HL-60/S4 (cell line): ENCODE results near the gene FOXI3.

ENCODE experiments used
- in situ Hi-C: fragments of 300-500 bp; cut with MboI; formaldehyde crosslinking; loops from 2 replicates; pipeline ENCODE4 v1.14.3; 2022; ENCODE audit warnings: low sequenced_read_pairs

The FOXI3 gene

GRCh38 chr2:88452565-88452905, at the start of gene FOXI3:
FOXI3 (minus strand) TSS chr2:88452693; CDS start chr2:88452535, 158 bp downstream.
- in situ Hi-C loops: loop anchor here (25.0 kb wide), 1 partner anchor 265 kb away; no protein-coding TSS in a partner anchor

DNA sequence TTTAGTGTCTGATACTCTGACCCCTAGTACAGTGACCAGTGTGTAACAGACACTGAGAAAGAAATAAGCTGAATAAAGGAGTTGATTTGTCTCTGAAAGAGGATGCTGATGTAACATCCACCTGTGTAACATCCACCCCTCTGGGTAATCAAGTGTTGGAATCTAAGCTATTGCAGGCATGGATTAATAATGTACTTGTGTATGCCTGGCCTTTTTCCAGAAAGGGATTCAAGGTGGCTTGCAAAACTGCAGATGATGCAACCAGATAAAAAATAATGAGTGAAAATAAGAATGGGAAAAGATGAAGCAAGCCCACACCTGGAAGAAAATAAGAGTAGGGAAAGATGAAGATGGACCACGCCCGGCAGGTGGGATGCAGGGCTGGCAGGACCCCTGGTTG, 48.2 kb upstream of the FOXI3 start:
- in situ Hi-C loops: no loop called here

DNA sequence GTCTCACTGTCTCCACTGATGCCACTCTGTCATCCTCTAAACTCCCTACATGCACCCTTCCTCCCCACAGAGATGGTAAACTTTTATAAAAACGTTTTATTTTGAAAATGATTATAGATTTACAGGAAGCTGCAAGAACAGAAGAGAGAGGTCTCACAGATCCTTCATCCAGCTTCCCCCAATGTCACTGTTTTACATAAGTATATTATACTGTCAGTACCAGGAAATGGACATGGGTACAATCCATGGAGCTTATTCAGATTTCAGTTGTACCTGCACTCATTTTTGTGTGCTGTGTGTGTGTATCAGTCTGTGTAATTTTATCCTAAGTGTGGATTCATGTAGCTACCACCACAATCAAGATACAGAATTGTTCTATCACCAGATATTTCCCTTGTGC, 46.7 kb upstream of the FOXI3 start:
- in situ Hi-C loops: no loop called here

DNA sequence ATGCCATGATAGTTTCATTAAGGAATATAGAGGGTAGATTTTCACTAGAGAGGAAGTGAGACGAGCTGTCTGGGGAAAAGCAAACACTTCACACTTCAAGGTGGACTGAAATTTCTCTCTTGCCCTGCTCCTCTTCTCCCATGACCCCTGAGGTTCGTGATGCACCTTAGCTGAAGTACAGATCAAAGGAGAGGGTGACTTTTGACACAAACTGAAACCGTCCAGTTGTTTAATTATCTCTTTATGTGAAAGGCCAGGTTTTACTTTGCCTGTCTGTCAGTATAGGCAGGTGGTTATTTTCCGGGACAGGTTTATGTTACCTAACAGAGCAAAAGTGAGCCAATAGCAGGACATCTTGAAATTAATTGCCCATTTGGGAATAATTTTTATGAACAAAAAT, 41.0 kb upstream of the FOXI3 start:
- in situ Hi-C loops: no loop called here

GRCh38 chr2:88492002-88492401, 39.5 kb upstream of the FOXI3 start:
- in situ Hi-C loops: no loop called here

DNA sequence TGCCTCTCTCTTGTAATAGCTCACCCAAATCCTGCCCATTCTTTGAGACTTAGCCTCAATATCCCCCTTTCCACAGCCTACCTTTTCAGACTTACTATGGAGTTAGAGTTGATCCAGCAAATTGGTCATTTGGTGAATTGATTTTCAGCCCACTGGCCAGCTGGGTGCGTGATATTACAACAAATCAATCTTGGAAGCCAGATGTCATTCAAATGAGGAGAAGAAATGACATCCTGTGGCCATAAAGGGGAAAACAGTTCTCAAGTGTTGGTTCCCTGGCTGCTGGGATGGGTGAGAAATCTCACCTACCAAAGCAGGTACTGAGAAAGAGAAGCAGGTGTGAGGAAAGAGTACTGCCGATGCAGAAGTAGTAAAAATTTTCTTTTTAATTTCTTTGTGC, 36.7 kb upstream of the FOXI3 start:
- in situ Hi-C loops: no loop called here

- in situ Hi-C loops: no loop called here
Measured at GRCh38 chr2:88483200-88483599, 30.7 kb upstream of the FOXI3 start.

- in situ Hi-C loops: no loop called here
Measured at GRCh38 chr2:88481691-88482336, 29.3 kb upstream of the FOXI3 start.

DNA sequence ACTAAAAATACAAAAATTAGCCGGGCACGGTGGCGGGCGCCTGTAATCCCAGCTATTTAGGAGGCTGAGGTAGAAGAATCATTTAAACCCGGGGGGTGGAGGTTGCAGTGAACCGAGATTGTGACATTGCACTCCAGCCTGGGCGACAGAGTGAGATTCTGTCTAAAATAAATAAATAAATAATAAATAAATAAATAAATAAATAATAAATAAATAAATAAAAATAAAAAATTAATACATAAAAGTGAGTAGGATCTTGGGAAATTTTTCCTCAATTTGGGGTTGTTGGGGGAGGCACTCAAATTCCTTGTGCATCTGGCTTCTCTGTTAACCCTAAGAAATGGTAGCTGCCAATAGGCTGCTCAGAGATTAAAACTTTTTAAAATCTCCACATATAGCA, 20.3 kb upstream of the FOXI3 start:
- in situ Hi-C loops: loop anchor here (25.0 kb wide), 1 partner anchor 286 kb away; no protein-coding TSS in a partner anchor

DNA sequence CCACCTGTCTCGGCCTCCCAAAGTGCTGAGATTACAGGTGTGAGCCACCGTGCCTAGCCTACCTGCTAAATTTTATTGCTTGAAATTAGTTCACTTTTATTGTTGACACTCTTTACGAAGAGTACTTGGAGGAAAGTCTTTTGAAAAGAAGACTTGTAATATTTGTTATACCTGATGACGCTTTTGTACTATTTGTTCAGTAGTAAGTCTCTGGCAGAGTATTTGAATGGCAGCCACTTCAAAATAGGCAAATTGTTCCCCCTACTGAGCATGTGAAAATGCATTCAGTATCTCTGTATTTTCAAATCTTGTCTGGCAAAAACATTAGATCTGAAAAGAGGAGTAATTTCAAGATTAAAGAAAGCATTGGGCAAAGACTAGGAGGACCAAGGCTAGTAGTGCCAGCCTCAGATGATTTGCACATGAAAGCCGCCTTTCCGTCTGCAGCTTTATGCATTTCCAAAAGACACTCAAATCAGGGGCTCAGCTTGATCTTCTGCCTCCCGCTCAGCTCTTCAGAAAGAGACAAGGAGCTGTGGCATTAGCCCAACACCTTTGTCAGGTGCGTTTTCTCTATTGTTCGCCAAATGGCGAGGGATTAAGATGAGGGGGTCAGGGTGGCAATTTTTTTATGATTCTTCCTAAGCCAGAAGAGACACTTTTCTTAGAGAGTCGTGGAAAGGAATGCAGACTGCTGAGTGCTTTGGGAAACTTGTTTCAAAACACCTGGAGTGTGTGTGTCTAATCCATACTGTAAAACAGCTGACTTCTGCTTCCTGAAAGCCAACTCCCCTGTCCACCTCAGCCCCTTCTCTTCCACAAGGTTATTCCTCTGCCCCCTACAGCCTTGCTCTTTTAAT, 18.8 kb upstream of the FOXI3 start:
- in situ Hi-C loops: loop anchor here (25.0 kb wide), 1 partner anchor 284 kb away; no protein-coding TSS in a partner anchor

DNA sequence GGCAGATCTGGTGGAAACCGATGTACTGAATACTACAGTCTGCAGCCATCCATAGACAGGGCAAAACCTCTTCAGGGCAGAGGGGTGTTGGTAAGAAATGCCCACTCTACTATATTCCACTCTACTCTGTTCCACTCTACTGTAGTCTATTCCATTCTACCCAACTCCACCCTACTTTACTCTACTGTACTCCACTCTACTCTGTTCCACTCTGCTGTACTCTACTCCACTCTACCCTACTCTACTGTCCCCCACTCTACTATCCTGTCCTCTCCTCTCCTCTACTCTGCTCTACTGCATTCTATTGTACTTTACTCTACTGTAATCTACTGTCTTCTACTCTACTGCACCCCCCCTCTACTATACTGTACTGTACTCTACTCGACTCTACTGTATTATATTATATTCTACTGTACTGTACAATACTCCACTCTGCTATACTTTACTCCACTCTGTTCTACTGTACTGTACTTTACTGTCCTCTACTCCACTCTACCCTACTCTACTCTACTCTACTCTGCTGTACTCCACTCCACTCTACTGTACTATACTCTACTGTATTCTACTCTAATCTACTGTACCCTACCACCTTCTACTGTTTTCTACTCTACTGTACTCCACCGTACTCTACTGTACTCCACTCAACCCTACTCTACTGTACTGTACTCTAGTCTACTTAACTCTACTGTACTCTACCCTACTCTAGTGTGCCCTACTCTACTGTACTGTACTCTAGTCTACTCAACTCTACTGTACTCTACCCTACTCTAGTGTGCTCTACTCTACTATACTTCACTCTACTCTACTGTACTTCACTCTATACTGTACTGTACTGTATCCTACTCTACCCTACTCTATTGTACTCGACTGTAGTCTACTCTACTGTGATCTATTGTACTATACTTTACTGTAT, 17.0 kb upstream of the FOXI3 start:
- in situ Hi-C loops: loop anchor here (25.0 kb wide), 1 partner anchor 282 kb away; no protein-coding TSS in a partner anchor

GRCh38 chr2:88464153-88464552, 11.7 kb upstream of the FOXI3 start:
- in situ Hi-C loops: loop anchor here (25.0 kb wide), 1 partner anchor 277 kb away; no protein-coding TSS in a partner anchor

DNA sequence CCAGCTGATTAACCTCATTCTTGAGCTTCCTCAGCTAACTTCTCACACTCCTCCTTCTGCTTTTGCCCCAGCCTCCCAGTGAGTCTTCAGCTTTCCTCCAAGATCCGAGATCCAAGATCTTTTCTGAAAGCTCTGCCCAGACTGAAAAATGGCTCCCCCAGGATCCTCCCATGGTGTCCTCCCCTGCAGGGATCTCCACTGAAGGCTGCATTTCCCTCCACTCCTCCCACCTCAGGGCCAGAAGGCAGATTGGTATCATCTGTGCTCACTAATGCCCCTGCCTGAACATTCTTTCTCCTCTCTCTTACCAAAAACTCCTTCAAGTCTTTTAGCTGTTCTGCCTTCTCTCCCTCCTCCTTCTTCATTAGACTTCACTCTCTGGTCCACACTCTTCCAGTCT, 6.1 kb upstream of the FOXI3 start:
- in situ Hi-C loops: loop anchor here (25.0 kb wide), 1 partner anchor 271 kb away; no protein-coding TSS in a partner anchor

DNA sequence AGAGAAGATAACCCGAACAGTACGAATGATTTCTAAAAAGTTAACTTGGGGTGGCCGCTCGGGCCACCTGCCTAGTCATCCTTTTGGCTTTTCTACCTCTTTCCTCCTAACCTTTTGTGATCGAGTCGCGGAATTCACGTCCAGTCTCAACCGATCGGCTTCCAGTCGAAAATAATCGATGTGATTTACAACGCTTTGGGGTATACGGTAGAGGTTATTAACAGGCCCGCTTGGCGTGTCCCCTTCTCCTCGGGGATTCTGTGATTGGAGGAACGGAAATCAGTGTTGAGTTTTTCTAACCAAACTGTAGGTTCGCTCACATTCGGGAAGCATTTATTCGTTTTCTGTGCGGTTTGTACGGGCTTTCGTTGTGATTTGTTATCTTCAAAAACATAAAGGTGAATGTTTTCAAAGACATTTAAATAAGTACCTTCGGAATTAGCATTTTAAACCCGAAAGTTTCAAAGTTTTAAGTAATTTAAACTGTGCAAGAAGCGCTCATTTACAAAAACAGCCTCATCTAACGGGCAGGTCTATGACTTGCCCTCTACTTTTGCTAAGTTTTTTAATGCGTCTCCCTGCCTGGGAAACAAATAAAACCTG, 588 bp upstream of the FOXI3 start:
- in situ Hi-C loops: loop anchor here (25.0 kb wide), 1 partner anchor 266 kb away; no protein-coding TSS in a partner anchor

GRCh38 chr2:88451811-88452564, 505 bp downstream of the FOXI3 start:
- in situ Hi-C loops: loop anchor here (25.0 kb wide), 1 partner anchor 265 kb away; no protein-coding TSS in a partner anchor

DNA sequence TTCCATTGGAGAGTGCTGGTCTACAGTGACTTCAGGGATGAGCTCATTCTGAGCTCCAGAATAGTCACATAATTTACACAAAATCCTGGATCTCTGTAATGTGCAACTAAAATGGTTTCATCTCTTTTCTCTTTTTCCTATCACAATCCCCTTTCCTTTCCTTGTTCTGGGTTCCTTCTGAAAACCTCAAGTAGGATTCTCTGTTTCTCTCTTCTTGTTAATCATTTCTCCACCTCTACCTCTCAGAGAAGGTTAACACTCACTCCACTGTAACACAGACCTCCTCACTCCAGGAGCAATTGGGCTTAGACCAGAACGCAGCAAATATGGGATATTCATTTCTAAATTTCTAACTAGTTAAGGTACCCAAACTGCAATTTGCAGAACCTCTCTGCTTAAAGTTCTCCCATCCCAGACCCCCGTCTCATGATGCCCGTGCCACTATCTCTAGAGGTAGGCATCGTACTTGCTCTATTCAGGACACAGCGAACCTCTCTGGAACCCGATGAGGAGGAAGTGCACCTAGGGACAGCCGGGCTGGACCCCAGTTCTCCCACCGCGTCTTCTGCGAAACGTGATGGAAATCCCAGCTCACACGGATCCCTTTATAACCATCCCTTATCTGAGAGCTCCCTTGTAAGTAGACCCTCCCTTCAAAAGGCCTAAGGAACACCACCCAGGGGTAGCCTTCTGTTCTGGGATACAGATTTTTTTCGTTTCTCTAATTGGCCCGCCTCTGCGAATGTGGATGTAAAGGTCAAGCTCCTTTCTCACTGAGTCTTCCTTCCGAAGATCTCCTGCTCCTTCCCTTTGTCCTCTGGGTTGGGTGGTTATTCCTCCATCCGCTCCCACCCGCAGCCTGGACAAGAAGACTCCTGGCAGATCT, 1.3 kb downstream of the FOXI3 start:
- in situ Hi-C loops: loop anchor here (25.0 kb wide), 1 partner anchor 264 kb away; no protein-coding TSS in a partner anchor

GRCh38 chr2:88450186-88450585, 2.3 kb downstream of the FOXI3 start:
- in situ Hi-C loops: loop anchor here (25.0 kb wide), 1 partner anchor 263 kb away; no protein-coding TSS in a partner anchor

- in situ Hi-C loops: no loop called here
Measured at GRCh38 chr2:88448248-88448647, 4.2 kb downstream of the FOXI3 start.
